ENCODE results near the gene LAMA4. TPM values are rescaled to one million over a fixed set of nuclear protein-coding genes. Genes with fewer than 3 reads are reported as not detected.

Gene LAMA4
- total RNA-seq, 1 experiment from 2014 or later, result 9.4 TPM

DNA sequence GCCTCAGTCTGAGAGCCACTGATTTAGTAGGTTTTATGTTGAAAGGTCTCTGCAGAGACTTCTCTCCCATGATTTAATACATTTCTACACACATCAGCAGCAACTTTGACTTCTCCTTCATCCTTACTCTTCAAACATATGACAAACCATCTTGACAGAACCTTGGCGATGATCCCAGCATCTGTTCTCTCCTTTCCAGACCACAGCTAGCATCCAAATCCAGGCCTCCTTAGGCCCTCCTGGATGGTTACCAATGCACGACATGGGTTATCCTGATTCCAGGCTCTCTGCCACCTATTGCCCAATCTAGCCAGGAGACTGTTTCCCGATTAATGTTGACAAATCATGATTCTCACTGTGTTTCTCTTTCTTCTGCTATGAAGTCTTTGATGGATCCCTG is 16.8 kb downstream of the LAMA4 start:
- no peak for ATAC-seq
- no peaks in the 10 kb centered on the region for H3K9me3 ChIP-seq (ENCODE audit: low read length)
- intact Hi-C loops (cut with micrococcal nuclease), result no loop called here
- TF ChIP-seq EZH2phosphoT487 (IDR thresholded peaks at IDR 0.05; ENCODE audit: borderline replicate concordance, low read length) (no peak), EZH2 (IDR thresholded peaks at IDR 0.05; ENCODE audit: low read length, unreplicated experiment) (no peak), CTCF (conservative IDR thresholded peaks at IDR 0.05; ENCODE audit: low read depth, low read length) (no peak)
- ChIA-PET CTCF (no interaction called here), POLR2A (ENCODE audit: unreplicated experiment) (no interaction called here)
- no peaks in the 10 kb centered on the region for H3K79me2 ChIP-seq (ENCODE audit: low read length)
- no peak overlapping the region for H3K9ac ChIP-seq (ENCODE audit: low read length)
- H3K4me3 ChIP-seq (ENCODE audit: low read length), result no peak overlapping the region
- H3K27ac ChIP-seq (ENCODE audit: low read length), result no peak overlapping the region
- no peaks in the 10 kb centered on the region for H3K9me2 ChIP-seq (replicated peaks; ENCODE audit: low read length)
- no peak overlapping the region for H3K4me2 ChIP-seq (ENCODE audit: low read length)
- BruUV-seq (replicated peaks), result no TSS peak
- H2AFZ ChIP-seq (ENCODE audit: low read length), result no peak overlapping the region
- peaks cover 14% of the 10 kb centered on the region; the same call in 1 of the 2 replicates for H3K4me1 ChIP-seq (ENCODE audit: insufficient read depth, low read length)
- H3K27me3 ChIP-seq (ENCODE audit: low read length), result no peaks in the 10 kb centered on the region
- H3F3A ChIP-seq (ENCODE audit: low read length, unreplicated experiment), result no peaks in the 10 kb centered on the region
- peak; percentile 84 for DNase-seq
- H4K20me1 ChIP-seq (ENCODE audit: low read length), result no peaks in the 10 kb centered on the region
- H3K36me3 ChIP-seq (ENCODE audit: low read depth, low read length), result no peaks in the 10 kb centered on the region

GRCh38 chr6:112237066-112237465 is 17.3 kb downstream of the LAMA4 start:
- Histone ChIP-seq H3K4me3 (ENCODE audit: low read length) (no peak overlapping the region), H2AFZ (ENCODE audit: low read length) (no peak overlapping the region), H3K9me3 (ENCODE audit: low read length) (no peaks in the 10 kb centered on the region), H3K27ac (ENCODE audit: low read length) (no peak overlapping the region), H3K4me1 (ENCODE audit: insufficient read depth, low read length) (peaks cover 19% of the 10 kb centered on the region), H3K4me2 (ENCODE audit: low read length) (no peak overlapping the region), H3K79me2 (ENCODE audit: low read length) (no peaks in the 10 kb centered on the region), H3F3A (ENCODE audit: low read length, unreplicated experiment) (no peaks in the 10 kb centered on the region), H3K27me3 (ENCODE audit: low read length) (no peaks in the 10 kb centered on the region), H3K9ac (ENCODE audit: low read length) (no peak overlapping the region), H4K20me1 (ENCODE audit: low read length) (no peaks in the 10 kb centered on the region), H3K9me2 (replicated peaks; ENCODE audit: low read length) (no peaks in the 10 kb centered on the region), H3K36me3 (ENCODE audit: low read depth, low read length) (no peaks in the 10 kb centered on the region)
- CTCF ChIA-PET, result no interaction called here
- DNase-seq (no peak), ATAC-seq (no peak)
- intact Hi-C loops (cut with micrococcal nuclease), result no loop called here
- no TSS peak for BruUV-seq (replicated peaks)
- TF ChIP-seq EZH2phosphoT487 (IDR thresholded peaks at IDR 0.05; ENCODE audit: borderline replicate concordance, low read length) (no peak), EZH2 (IDR thresholded peaks at IDR 0.05; ENCODE audit: low read length, unreplicated experiment) (no peak), CTCF (conservative IDR thresholded peaks at IDR 0.05; ENCODE audit: low read depth, low read length) (no peak)
- POLR2A ChIA-PET (ENCODE audit: unreplicated experiment), result no interaction called here

GRCh38 chr6:112235956-112236355 is 18.4 kb downstream of the LAMA4 start:
- no peaks in the 10 kb centered on the region for H4K20me1 ChIP-seq (ENCODE audit: low read length)
- H3K36me3 ChIP-seq (ENCODE audit: low read depth, low read length), result no peaks in the 10 kb centered on the region
- H3K79me2 ChIP-seq (ENCODE audit: low read length), result no peaks in the 10 kb centered on the region
- H3K27ac ChIP-seq (ENCODE audit: low read length), result no peak overlapping the region
- intact Hi-C loops (cut with micrococcal nuclease), result no loop called here
- POLR2A ChIA-PET (ENCODE audit: unreplicated experiment), result no interaction called here
- no peak overlapping the region for H2AFZ ChIP-seq (ENCODE audit: low read length)
- H3K27me3 ChIP-seq (ENCODE audit: low read length), result no peaks in the 10 kb centered on the region
- no peak for DNase-seq
- ATAC-seq, result no peak
- no peak overlapping the region for H3K4me3 ChIP-seq (ENCODE audit: low read length)
- no peaks in the 10 kb centered on the region for H3K9me3 ChIP-seq (ENCODE audit: low read length)
- CTCF ChIA-PET, result no interaction called here
- H3K4me2 ChIP-seq (ENCODE audit: low read length), result no peak overlapping the region
- no peaks in the 10 kb centered on the region for H3F3A ChIP-seq (ENCODE audit: low read length, unreplicated experiment)
- no peaks in the 10 kb centered on the region for H3K9me2 ChIP-seq (replicated peaks; ENCODE audit: low read length)
- peaks cover 30% of the 10 kb centered on the region for H3K4me1 ChIP-seq (ENCODE audit: insufficient read depth, low read length)
- no TSS peak for BruUV-seq (replicated peaks)
- TF ChIP-seq EZH2phosphoT487 (IDR thresholded peaks at IDR 0.05; ENCODE audit: borderline replicate concordance, low read length) (no peak), CTCF (conservative IDR thresholded peaks at IDR 0.05; ENCODE audit: low read depth, low read length) (no peak), EZH2 (IDR thresholded peaks at IDR 0.05; ENCODE audit: low read length, unreplicated experiment) (no peak)
- no peak overlapping the region for H3K9ac ChIP-seq (ENCODE audit: low read length)
